Mucosa of descending colon (tissue), 3 donors: ENCODE data around the gene ZFP14. TPM values are rescaled to one million over a fixed set of nuclear protein-coding genes. Genes with fewer than 3 reads are reported as not detected.
A peak's percentile ranks its signal among the peaks of the same experiment; 100 is the strongest.

Experiments used
- ATAC-seq: fragments of 200-7000 bp; cut with Tn5 transposase; one replicate; pipeline ENCODE4 v1.9.1; 2020; ENCODE audit warnings: mild to moderate bottlenecking, moderate library complexity
- DNase-seq, 3 donors: peaks; one replicate each; pipeline ENCODE4 v3.0.0-alpha.2; 2020
- H3K36me3 ChIP-seq: fragments of 200-600 bp; one replicate; pipeline ENCODE4 v1.8.0; 2021; ENCODE audit warnings: low read depth, mild to moderate bottlenecking
- H3K4me1 ChIP-seq: fragments of 200-600 bp; one replicate; pipeline ENCODE4 v1.8.0; 2021; ENCODE audit warnings: low read depth, mild to moderate bottlenecking
- H3K4me3 ChIP-seq: fragments of 200-600 bp; one replicate; pipeline ENCODE4 v1.8.0; 2021; ENCODE audit warnings: mild to moderate bottlenecking
- H3K9me3 ChIP-seq: fragments of 200-600 bp; one replicate; pipeline ENCODE4 v1.8.0; 2021; ENCODE audit warnings: mild to moderate bottlenecking
- CTCF ChIP-seq: fragments of 200-600 bp; IDR thresholded peaks from one replicate; pipeline ENCODE4 v1.8.0; 2022; ENCODE audit warnings: antibody characterized with exemption, mild to moderate bottlenecking
- intact Hi-C, 2 donors: fragments of 100-400 bp; cut with DNase I in 1 of 2; cut with micrococcal nuclease in 1 of 2; formaldehyde crosslinking; loops; one replicate each; pipeline versions ENCODE4 v1.11.0 to v1.11.1; 2022; cut with DNase I, micrococcal nuclease
- long read RNA-seq, 2 donors: library from polyadenylated mRNA; unstranded; transcript quantifications; one replicate each; pipeline ENCODE4 v2.0.0, GENCODE V29; 2019 to 2021
- total RNA-seq, 3 donors: library from RNA; stranded (reverse); fragmentation: NEBNext Ultra II Directional in 2 of 3; extraction: Animal tissue kit (Norgen Biotek cat#: 25700) in 2 of 3; gene quantifications; one replicate each; pipeline versions ENCODE4 v1.2.1 to v1.2.4, GENCODE V29; 2021 to 2023
- donor health status: DM: no; HTN: no; CAD: no; lungs with moderate emphysema.
- donor health status: DM: no; HTN: no; CAD: no.
- donor health status: DM: no; HTN: yes; CAD: no.

The ZFP14 gene
- total RNA-seq = 1 to 10 TPM; 3.4 to 7.5 (median 5.0) TPM
- long read RNA-seq, donor 1, full-length matches to known transcripts = 1 of 7 reads
- long read RNA-seq, donor 1, partial matches to known transcripts = 2 of 7 reads
- long read RNA-seq, donor 1, other reads (novel, unspliced or antisense) = 4 of 7 reads
- long read RNA-seq, donor 2, partial matches to known transcripts = 1 of 2 reads
- long read RNA-seq, donor 2, other reads (novel, unspliced or antisense) = 1 of 2 reads

- Histone ChIP-seq H3K4me3 (peak within 1 kb of the TSS; percentile 64), H3K9me3 (no peaks in the 10 kb centered on the region), H3K36me3 (no peaks in the 10 kb centered on the region), H3K4me1 (peaks cover 8% of the 10 kb centered on the region)
- intact Hi-C loops = no loop called here
- DNase-seq (peak; percentile 95 to 96 (median 95)), ATAC-seq (peak; percentile 100)
- TF ChIP-seq CTCF = no peak
These were observed at the start of gene ZFP14 for GRCh38 chr19:36378625-36379509. ZFP14 (minus strand) TSS chr19:36379201; CDS start chr19:36367892, 11,309 bp downstream.

GRCh38 chr19:36423925-36424324, 44.9 kb upstream of the ZFP14 start:
- Histone ChIP-seq H3K4me1 (no peaks in the 10 kb centered on the region), H3K4me3 (no peak overlapping the region), H3K9me3 (no peaks in the 10 kb centered on the region), H3K36me3 (no peaks in the 10 kb centered on the region)
- DNase-seq (no peak), ATAC-seq (no peak)
- no peak for TF ChIP-seq CTCF
- intact Hi-C loops = no loop called here

GRCh38 chr19:36421749-36422481, 42.9 kb upstream of the ZFP14 start:
- intact Hi-C loops = no loop called here
- no peak overlapping the region for H3K4me3 ChIP-seq
- H3K4me1 ChIP-seq = peaks cover 9% of the 10 kb centered on the region
- TF ChIP-seq CTCF = no peak
- H3K9me3 ChIP-seq = no peaks in the 10 kb centered on the region
- H3K36me3 ChIP-seq = no peaks in the 10 kb centered on the region
- no peak for ATAC-seq
- DNase-seq = no peak

- Histone ChIP-seq H3K36me3 (no peaks in the 10 kb centered on the region), H3K9me3 (no peaks in the 10 kb centered on the region), H3K4me1 (peaks cover 9% of the 10 kb centered on the region), H3K4me3 (no peak overlapping the region)
- intact Hi-C loops = no loop called here
- no peak for TF ChIP-seq CTCF
- ATAC-seq (no peak), DNase-seq (peak in 1 of 3 donors; percentile 26)
These were observed 42.2 kb upstream of the ZFP14 start for GRCh38 chr19:36420961-36421748.
